Vagina (tissue), 2 donors: ENCODE measurements around the gene TRPM4.

ENCODE experiments used
- CTCF ChIP-seq, 3 experiments: fragments of 450-650 bp in 2 of 3; fragments of 200-600 bp in 1 of 3; sonication (generic) in 1 of 3; IDR thresholded peaks; one replicate each; pipeline ENCODE4 v1.5.1; 2017 to 2019; ENCODE audit warnings: antibody characterized with exemption in 3 of 3, mild to moderate bottlenecking in 2 of 3, moderate library complexity in 2 of 3
- POLR2A ChIP-seq, 2 donors: fragments of 450-650 bp; IDR thresholded peaks; one replicate each; pipeline ENCODE4 v1.6.1; 2017; ENCODE audit warnings: antibody characterized with exemption in 2 of 2, mild to moderate bottlenecking in 2 of 2, moderate library complexity in 2 of 2

DNA sequence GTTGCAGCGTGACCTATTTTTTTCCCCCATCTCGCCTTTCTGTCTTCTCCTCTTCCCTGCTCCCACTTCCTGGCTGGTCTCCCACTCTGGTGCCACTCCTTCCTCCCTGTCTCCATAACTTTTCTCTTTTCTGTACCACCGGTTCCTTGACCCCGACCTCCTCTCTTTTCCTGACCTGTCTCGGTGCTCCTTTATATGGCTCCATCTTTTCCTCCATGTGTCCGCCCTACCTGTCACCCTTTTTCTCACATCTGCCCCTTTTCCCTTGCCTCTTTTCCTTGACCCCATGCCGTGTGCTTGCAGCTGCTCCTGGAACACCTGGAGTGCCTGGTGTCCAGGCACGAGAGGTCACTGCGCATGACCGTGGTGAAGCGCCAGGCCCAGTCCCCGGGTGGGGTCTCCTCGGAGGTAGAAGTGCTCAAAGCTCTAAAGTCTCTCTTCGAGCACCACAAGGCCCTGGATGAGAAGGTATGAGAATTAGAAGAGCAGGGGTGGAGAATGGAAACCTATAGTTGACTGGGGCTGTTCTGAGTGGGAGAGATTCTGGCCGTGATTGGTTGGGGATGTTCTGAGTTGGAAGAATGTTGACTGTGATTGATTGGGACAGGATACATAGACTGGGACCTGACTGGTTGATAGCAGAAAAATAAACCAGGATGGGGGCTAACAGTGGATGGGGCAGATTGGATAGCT lies 28.9 kb upstream of the TRPM4 start:
- no peak for TF ChIP-seq CTCF (IDR thresholded peaks at IDR 0.05)
- no peak for TF ChIP-seq POLR2A (IDR thresholded peaks at IDR 0.05)
